HCT116 (cell line): ENCODE data around the gene PARVB. TPM values are rescaled to one million over a fixed set of nuclear protein-coding genes. Genes with fewer than 3 reads are reported as not detected.

Source experiments
- ATAC-seq: fragments of 200-7000 bp; cut with Tn5 transposase; 2 replicates; pipeline ENCODE4 v1.9.1; 2020; ENCODE audit warnings: mild to moderate bottlenecking, moderate library complexity
- BruUV-seq: library from RNA; stranded (reverse); fragments of 400-500 nt; replicated peaks from 2 replicates; lab custom pipeline; 2021; lab: Mats Ljungman, UMichigan
- CTCF ChIA-PET: fragments of 300-600 bp; sonication (Branson Sonifier 250); formaldehyde crosslinking; loops from one replicate; lab custom pipeline; 2021; ENCODE audit warnings: antibody characterized with exemption; lab: Charles Lee
- POLR2A ChIA-PET: fragments of 300-600, 350-600 bp; sonication (Branson Sonifier 250); formaldehyde crosslinking; loops from one replicate; lab custom pipeline; 2021; ENCODE audit warnings: antibody characterized with exemption; lab: Charles Lee
- RAD21 ChIA-PET, 2 experiments: fragments of 300-600 bp; sonication (Branson Sonifier 250); formaldehyde crosslinking; loops; one replicate each; lab custom pipeline; 2023; ENCODE audit warnings: low total read pairs in 2 of 2; ENCODE audit not compliant: uncharacterized antibody in 2 of 2, unreplicated experiment in 2 of 2, low non-redundant PET in 1 of 2; lab: Charles Lee
- DNase-seq: peaks from one replicate; pipeline ENCODE4 v3.0.0-alpha.2; 2010; ENCODE audit warnings: low read depth, low spot score
- H2AFZ ChIP-seq: fragments of 200-600 bp; shearing (Covaris generic), sonication (generic); 2 replicates; pipeline ENCODE4 v1.6.1; 2017; ENCODE audit warnings: low read depth, mixed run types, mixed read lengths, antibody characterized with exemption, low read length; ENCODE audit not compliant: poor library complexity, severe bottlenecking
- H3K27ac ChIP-seq: 2 replicates; pipeline ENCODE4 v1.5.1; 2012; ENCODE audit warnings: low read depth, low read length
- H3K27me3 ChIP-seq: fragments of 200-600 bp; sonication (generic); 2 replicates; pipeline ENCODE4 v1.6.1; 2016; ENCODE audit warnings: mixed run types, low read length, mixed read lengths; ENCODE audit not compliant: insufficient read depth
- H3K36me3 ChIP-seq, 2 experiments: fragments of 200-500 bp in 1 of 2; fragments of 200-600 bp in 1 of 2; sonication (Bioruptor generic) in 1 of 2; sonication (generic) in 1 of 2; 2 replicates each; pipeline versions ENCODE4 v1.5.1 to v1.6.1; 2014 to 2016; ENCODE audit warnings: low read length in 2 of 2, inconsistent platforms in 1 of 2, mixed read lengths in 1 of 2, mixed run types in 1 of 2; ENCODE audit not compliant: insufficient read depth in 2 of 2, control insufficient read depth in 1 of 2
- H3K4me1 ChIP-seq, 2 experiments: fragments of 200-600 bp in 1 of 2; sonication (generic) in 1 of 2; 2 replicates each; pipeline versions ENCODE4 v1.5.1 to v1.6.1; 2012 to 2017; ENCODE audit warnings: low read length in 2 of 2, inconsistent platforms in 1 of 2, mild to moderate bottlenecking in 1 of 2, mixed read lengths in 1 of 2, mixed run types in 1 of 2, moderate library complexity in 1 of 2; ENCODE audit not compliant: insufficient read depth in 2 of 2, control insufficient read depth in 1 of 2
- H3K4me2 ChIP-seq: fragments of 200-600 bp; sonication (generic); 2 replicates; pipeline ENCODE4 v1.6.1; 2017; ENCODE audit warnings: mixed run types, low read length, mixed read lengths
- H3K4me3 ChIP-seq, 2 experiments: fragments of 200-600 bp in 1 of 2; sonication (generic) in 1 of 2; replicated peaks in 1 of 2; 2 replicates each; pipeline ENCODE4 v1.5.1; 2011 to 2016; ENCODE audit warnings: low read length in 2 of 2, control low read depth in 1 of 2, low read depth in 1 of 2, mild to moderate bottlenecking in 1 of 2, mixed read lengths in 1 of 2, mixed run types in 1 of 2
- H3K79me2 ChIP-seq: fragments of 200-600 bp; sonication (generic); 2 replicates; pipeline ENCODE4 v1.6.1; 2017; ENCODE audit warnings: mild to moderate bottlenecking, mixed run types, low read length, moderate library complexity, mixed read lengths; ENCODE audit not compliant: insufficient read depth
- H3K9ac ChIP-seq: fragments of 200-600 bp; sonication (generic); 2 replicates; pipeline ENCODE4 v1.6.1; 2016; ENCODE audit warnings: low read length, mixed read lengths
- H3K9me2 ChIP-seq: fragments of 200-600 bp; sonication (generic), shearing (Covaris generic); 2 replicates; pipeline ENCODE4 v1.6.1; 2017; ENCODE audit warnings: mixed run types, mild to moderate bottlenecking, moderate library complexity; ENCODE audit not compliant: insufficient read depth
- H3K9me3 ChIP-seq, 2 experiments: fragments of 200-500 bp in 1 of 2; fragments of 200-600 bp in 1 of 2; sonication (Bioruptor generic) in 1 of 2; sonication (generic) in 1 of 2; 2 replicates each; pipeline ENCODE4 v1.6.1; 2014 to 2017; ENCODE audit warnings: low read length in 2 of 2, mixed read lengths in 2 of 2, inconsistent platforms in 1 of 2, low read depth in 1 of 2, mild to moderate bottlenecking in 1 of 2, mixed run types in 1 of 2, moderate library complexity in 1 of 2; ENCODE audit not compliant: control insufficient read depth in 1 of 2, insufficient read depth in 1 of 2
- H4K20me1 ChIP-seq: fragments of 200-600 bp; sonication (generic), shearing (Covaris generic); 2 replicates; pipeline ENCODE4 v1.6.1; 2017; ENCODE audit warnings: mixed run types, mild to moderate bottlenecking, moderate library complexity; ENCODE audit not compliant: insufficient read depth
- ATF3 ChIP-seq: IDR thresholded peaks from 2 replicates; pipeline ENCODE4 v1.6.1; 2012
- CEBPB ChIP-seq: IDR thresholded peaks from 2 replicates; pipeline ENCODE4 v1.6.1; 2012; ENCODE audit warnings: low read depth
- CTCF ChIP-seq, 3 experiments: fragments of 200-600 bp in 1 of 3; sonication (generic) in 1 of 3; IDR thresholded peaks in 2 of 3; conservative IDR thresholded peaks in 1 of 3; 2 replicates each; pipeline ENCODE4 v1.5.1; 2012 to 2017; ENCODE audit warnings: low read depth in 2 of 3, low read length in 2 of 3, antibody characterized with exemption in 1 of 3, borderline replicate concordance in 1 of 3, control low read depth in 1 of 3, mild to moderate bottlenecking in 1 of 3, mixed read lengths in 1 of 3, mixed run types in 1 of 3, moderate library complexity in 1 of 3; ENCODE audit not compliant: insufficient read depth in 1 of 3
- ELF1 ChIP-seq: IDR thresholded peaks from 2 replicates; pipeline ENCODE4 v1.6.1; 2012; ENCODE audit warnings: low read depth, borderline replicate concordance
- EZH2 ChIP-seq: fragments of 200-600 bp; sonication (generic); IDR thresholded peaks from 2 replicates; pipeline ENCODE4 v1.6.1; 2017; ENCODE audit warnings: antibody characterized with exemption, mixed run types
- EZH2phosphoT487 ChIP-seq: fragments of 200-600 bp; IDR thresholded peaks from 2 replicates; pipeline ENCODE4 v1.6.1; 2018; ENCODE audit warnings: antibody characterized with exemption, borderline replicate concordance
- FOSL1 ChIP-seq: IDR thresholded peaks from 2 replicates; pipeline ENCODE4 v1.6.1; 2012; ENCODE audit warnings: low read depth
- POLR2A ChIP-seq: IDR thresholded peaks from 2 replicates; pipeline ENCODE4 v1.7.0; 2011; ENCODE audit warnings: borderline replicate concordance; ENCODE audit not compliant: insufficient read depth, insufficient read length; ENCODE audit errors: extremely low read depth
- POLR2AphosphoS5 ChIP-seq: IDR thresholded peaks from 2 replicates; pipeline ENCODE4 v1.6.1; 2011; ENCODE audit warnings: mild to moderate bottlenecking, low read depth, low read length, moderate library complexity
- RAD21 ChIP-seq: IDR thresholded peaks from 2 replicates; pipeline ENCODE4 v1.6.1; 2012; ENCODE audit warnings: low read depth, mild to moderate bottlenecking
- REST ChIP-seq: IDR thresholded peaks from 2 replicates; pipeline ENCODE4 v1.6.1; 2012; ENCODE audit warnings: low read depth
- SIN3A ChIP-seq: IDR thresholded peaks from 2 replicates; pipeline ENCODE4 v1.6.1; 2012; ENCODE audit warnings: low read depth
- SRF ChIP-seq: IDR thresholded peaks from 2 replicates; pipeline ENCODE4 v1.6.1; 2012; ENCODE audit warnings: low read depth
- TCF7L2 ChIP-seq: IDR thresholded peaks from 2 replicates; pipeline ENCODE4 v1.7.0; 2011; ENCODE audit warnings: borderline replicate concordance, inconsistent platforms; ENCODE audit not compliant: insufficient read depth, insufficient read length; ENCODE audit errors: extremely low read depth
- YY1 ChIP-seq: IDR thresholded peaks from 2 replicates; pipeline ENCODE4 v1.6.1; 2011; ENCODE audit warnings: low read length, low read depth, moderate library complexity, mild to moderate bottlenecking; ENCODE audit not compliant: insufficient replicate concordance; ENCODE audit errors: extremely low read depth
- ZFX ChIP-seq: fragments of 450-650 bp; IDR thresholded peaks from 2 replicates; pipeline ENCODE4 v1.6.1; 2017
- intact Hi-C: fragments of 100-400 bp; cut with micrococcal nuclease; formaldehyde crosslinking; loops from 2 replicates; pipeline ENCODE4 v1.10.0; 2022
- total RNA-seq: library from RNA; stranded (reverse); gene quantifications from one replicate; pipeline ENCODE4 v1.2.1, GENCODE V29; 2021; ENCODE audit not compliant: unreplicated experiment

PARVB gene
- total RNA-seq, 1 experiment from 2014 or later: 21.4 TPM

GRCh38 chr22:44161673-44162072 lies 137.6 kb downstream of the PARVB start:
- no peak for DNase-seq
- Histone ChIP-seq H3K27ac (no peak overlapping the region), H3K4me3 (no peak overlapping the region), H3K9me2 (no peaks in the 10 kb centered on the region), H3K36me3 (no peaks in the 10 kb centered on the region), H3K4me2 (no peak overlapping the region), H3K4me1 (no peaks in the 10 kb centered on the region), H2AFZ (no peak overlapping the region), H3K79me2 (no peaks in the 10 kb centered on the region), H3K27me3 (no peaks in the 10 kb centered on the region), H3K9me3 (no peaks in the 10 kb centered on the region), H4K20me1 (no peaks in the 10 kb centered on the region), H3K9ac (no peak overlapping the region)
- ChIA-PET CTCF (no interaction called here), RAD21 (no interaction called here), POLR2A (no interaction called here)
- intact Hi-C loops: no loop called here
- no peak for ATAC-seq
- no TSS peak for BruUV-seq
- TF ChIP-seq SIN3A (no peak), ELF1 (no peak), POLR2AphosphoS5 (no peak), CTCF (IDR thresholded peaks at IDR 0.05 in 2 of 3, conservative IDR thresholded peaks at IDR 0.05 in 1 of 3; ENCODE audit: borderline replicate concordance in 1 of 3, insufficient read depth in 1 of 3, low read depth in 2 of 3, low read length in 2 of 3) (no peak), TCF7L2 (no peak), ZFX (no peak), CEBPB (no peak)

GRCh38 chr22:44162960-44163359 lies 138.9 kb downstream of the PARVB start:
- POLR2A ChIA-PET: no interaction called here
- no peaks in the 10 kb centered on the region for H3K79me2 ChIP-seq
- H3K36me3 ChIP-seq: no peaks in the 10 kb centered on the region
- H3K9me3 ChIP-seq: no peaks in the 10 kb centered on the region
- no peaks in the 10 kb centered on the region for H4K20me1 ChIP-seq
- RAD21 ChIA-PET: no interaction called here
- H3K4me2 ChIP-seq: no peak overlapping the region
- H3K9ac ChIP-seq: no peak overlapping the region
- no peaks in the 10 kb centered on the region for H3K9me2 ChIP-seq
- H2AFZ ChIP-seq: no peak overlapping the region
- CTCF ChIA-PET: no interaction called here
- intact Hi-C loops: no loop called here
- no peaks in the 10 kb centered on the region for H3K4me1 ChIP-seq
- BruUV-seq: no TSS peak
- DNase-seq (no peak), ATAC-seq (no peak)
- no peaks in the 10 kb centered on the region for H3K27me3 ChIP-seq
- no peak overlapping the region for H3K27ac ChIP-seq
- H3K4me3 ChIP-seq: no peak overlapping the region
- no peak for TF ChIP-seq REST
- no peak for TF ChIP-seq FOSL1
- TF ChIP-seq ELF1: no peak
- TF ChIP-seq POLR2AphosphoS5: no peak
- TF ChIP-seq RAD21: no peak
- TF ChIP-seq EZH2: no peak
- no peak for TF ChIP-seq ATF3
- no peak for TF ChIP-seq YY1
- no peak for TF ChIP-seq EZH2phosphoT487
- TF ChIP-seq SIN3A: no peak
- TF ChIP-seq SRF: no peak
- TF ChIP-seq POLR2A: no peak
